Gastrocnemius medialis (tissue), 4 donors: ENCODE results near the gene FLNB. TPM values are rescaled to one million over a fixed set of nuclear protein-coding genes. Genes with fewer than 3 reads are reported as not detected.
A peak's percentile ranks its signal among the peaks of the same experiment; 100 is the strongest.
"Not testable (repeated sequence)": the region's sequence is repeated elsewhere in the genome, so short reads cannot be mapped to it uniquely, and the experiment has no call there.

Experiments used
- ATAC-seq, 2 donors: fragments of 150-250 bp; one replicate each; pipeline ENCODE4 v1.9.1; 2016
- DNase-seq, 2 donors: peaks; one replicate each; pipeline ENCODE4 v3.0.0-alpha.2; 2019
- H3K27ac ChIP-seq, 4 donors: fragments of 200-600 bp; sonication (generic); 1 replicate in 1 of 4; 2 replicates in 3 of 4; pipeline ENCODE4 v1.5.1; 2016 to 2018; ENCODE audit warnings: mild to moderate bottlenecking in 2 of 4, moderate library complexity in 1 of 4
- H3K27me3 ChIP-seq, 3 donors: fragments of 200-600 bp; sonication (generic) in 2 of 3; 1 replicate in 1 of 3; 2 replicates in 2 of 3; pipeline versions ENCODE4 v1.5.1 to v1.6.0; 2016 to 2019; ENCODE audit warnings: mild to moderate bottlenecking in 1 of 3, moderate library complexity in 1 of 3
- H3K36me3 ChIP-seq, 2 donors: fragments of 200-600 bp; sonication (generic) in 1 of 2; one replicate each; pipeline ENCODE4 v1.5.1; 2017 to 2018
- H3K4me1 ChIP-seq, 2 donors: fragments of 200-600 bp; sonication (generic) in 1 of 2; one replicate each; pipeline ENCODE4 v1.5.1; 2016 to 2017; ENCODE audit warnings: mild to moderate bottlenecking in 2 of 2
- H3K4me3 ChIP-seq, 4 donors: fragments of 200-600 bp; sonication (generic) in 3 of 4; 1 replicate in 1 of 4; 2 replicates in 3 of 4; pipeline ENCODE4 v1.5.1; 2016 to 2019; ENCODE audit warnings: mild to moderate bottlenecking in 2 of 4
- H3K9me3 ChIP-seq, 3 donors: fragments of 200-600 bp; sonication (generic) in 2 of 3; 1 replicate in 1 of 3; 2 replicates in 2 of 3; pipeline ENCODE4 v1.5.1; 2016 to 2019
- POLR2A ChIP-seq, 2 donors: fragments of 450-650 bp; IDR thresholded peaks; one replicate each; pipeline ENCODE4 v1.6.1; 2017; ENCODE audit warnings: antibody characterized with exemption in 2 of 2, mild to moderate bottlenecking in 2 of 2, moderate library complexity in 2 of 2
- in situ Hi-C, 4 donors: fragments of 200-750 bp; cut with MboI; loops; one replicate each; pipeline versions ENCODE4 v1.15.0 to v1.8.0; 2017; ENCODE audit warnings: low sequenced_read_pairs in 4 of 4
- intact Hi-C: fragments of 100-400 bp; cut with DNase I; formaldehyde crosslinking; loops from one replicate; pipeline ENCODE4 v1.15.1; 2023; ENCODE audit warnings: low total_unique reads
- total RNA-seq, 4 donors: library from RNA; depleted of rRNA; stranded (reverse); fragments of >200 nt; gene quantifications; one replicate each; pipeline versions ENCODE4 v1.1.0 to v1.2.3, GENCODE V29; 2016
- TF ChIP-seq, protein P1 (sequence below), 5 experiments: fragments of 450-650 bp in 3 of 5; fragments of 200-600 bp in 2 of 5; sonication (generic) in 2 of 5; IDR thresholded peaks in 4 of 5; conservative IDR thresholded peaks in 1 of 5; 1 replicate in 4 of 5; 2 replicates in 1 of 5; pipeline ENCODE4 v1.5.1; 2016 to 2019; ENCODE audit warnings: antibody characterized with exemption in 5 of 5, mild to moderate bottlenecking in 3 of 5, moderate library complexity in 3 of 5

The FLNB gene
- total RNA-seq, 4 donors from 2014 or later, result 10.9 to 21.5 (median 12.0) TPM

DNA sequence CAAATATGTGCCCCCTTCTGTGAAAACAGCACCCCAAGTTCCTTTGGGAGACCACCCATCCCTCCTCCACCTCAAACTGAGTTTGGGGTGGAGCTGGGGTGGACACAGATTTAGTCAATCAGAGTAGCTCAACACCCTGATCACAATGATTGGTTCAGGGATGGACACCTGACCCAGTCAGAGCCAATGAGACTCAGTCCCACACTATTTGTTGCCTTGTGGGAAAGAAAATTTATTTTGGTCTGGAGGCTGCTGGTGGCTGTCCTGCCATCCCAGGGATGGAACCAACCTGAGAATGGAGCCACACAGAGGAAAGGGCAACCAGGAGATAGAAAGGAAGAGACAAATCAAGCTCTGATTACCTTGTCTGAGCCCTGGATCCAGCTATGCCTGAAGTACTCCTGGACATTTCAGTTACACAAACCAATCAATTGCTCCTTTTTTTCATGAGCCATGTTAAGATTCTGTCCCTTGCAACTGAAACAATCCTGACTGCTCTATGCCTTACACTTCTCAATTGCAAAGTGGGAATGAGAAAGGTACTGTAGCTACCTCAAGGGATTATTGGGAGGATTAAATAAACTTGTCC, 192.0 kb downstream of the FLNB start:
- H3K27ac ChIP-seq, result peak overlapping the region in 3 of 4 donors; percentile 70 to 72 (median 72)
- in situ Hi-C loops, result no loop called here
- ATAC-seq, result no peak

GRCh38 chr3:58200846-58201355, 192.7 kb downstream of the FLNB start:
- ATAC-seq, result no peak

More for the DNA sequence above, 192.0 kb downstream of the FLNB start:
- Histone ChIP-seq H3K27me3 (no peaks in the 10 kb centered on the region), H3K36me3 (no peaks in the 10 kb centered on the region), H3K9me3 (no peaks in the 10 kb centered on the region), H3K4me1 (peaks cover 0 to 13% of the 10 kb centered on the region in 2 donors), H3K4me3 (no peak overlapping the region)
- no peak for TF ChIP-seq POLR2A (IDR thresholded peaks at IDR 0.05)
- TF ChIP-seq, protein P1, sequence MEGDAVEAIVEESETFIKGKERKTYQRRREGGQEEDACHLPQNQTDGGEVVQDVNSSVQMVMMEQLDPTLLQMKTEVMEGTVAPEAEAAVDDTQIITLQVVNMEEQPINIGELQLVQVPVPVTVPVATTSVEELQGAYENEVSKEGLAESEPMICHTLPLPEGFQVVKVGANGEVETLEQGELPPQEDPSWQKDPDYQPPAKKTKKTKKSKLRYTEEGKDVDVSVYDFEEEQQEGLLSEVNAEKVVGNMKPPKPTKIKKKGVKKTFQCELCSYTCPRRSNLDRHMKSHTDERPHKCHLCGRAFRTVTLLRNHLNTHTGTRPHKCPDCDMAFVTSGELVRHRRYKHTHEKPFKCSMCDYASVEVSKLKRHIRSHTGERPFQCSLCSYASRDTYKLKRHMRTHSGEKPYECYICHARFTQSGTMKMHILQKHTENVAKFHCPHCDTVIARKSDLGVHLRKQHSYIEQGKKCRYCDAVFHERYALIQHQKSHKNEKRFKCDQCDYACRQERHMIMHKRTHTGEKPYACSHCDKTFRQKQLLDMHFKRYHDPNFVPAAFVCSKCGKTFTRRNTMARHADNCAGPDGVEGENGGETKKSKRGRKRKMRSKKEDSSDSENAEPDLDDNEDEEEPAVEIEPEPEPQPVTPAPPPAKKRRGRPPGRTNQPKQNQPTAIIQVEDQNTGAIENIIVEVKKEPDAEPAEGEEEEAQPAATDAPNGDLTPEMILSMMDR (IDR thresholded peaks at IDR 0.05 in 4 of 5, conservative IDR thresholded peaks at IDR 0.05 in 1 of 5), result no peak
- intact Hi-C loops, result no loop called here
- DNase-seq, result no peak

GRCh38 chr3:58201451-58201850, 193.2 kb downstream of the FLNB start:
- H3K4me1 ChIP-seq, result peaks cover 0 to 13% of the 10 kb centered on the region in 2 donors
- in situ Hi-C loops, H3K9me3 ChIP-seq, DNase-seq, H3K27me3 ChIP-seq, ATAC-seq, intact Hi-C loops, H3K4me3 ChIP-seq, H3K36me3 ChIP-seq: not testable (repeated sequence)
- peak overlapping the region in 2 of 4 donors; percentile 16 to 70 for H3K27ac ChIP-seq

More at GRCh38 chr3:58200846-58201355, 192.7 kb downstream of the FLNB start:
- no peak for TF ChIP-seq POLR2A (IDR thresholded peaks at IDR 0.05)
- TF ChIP-seq, protein P1 (IDR thresholded peaks at IDR 0.05 in 4 of 5, conservative IDR thresholded peaks at IDR 0.05 in 1 of 5), result no peak
- no peaks in the 10 kb centered on the region for H3K27me3 ChIP-seq
- peak overlapping the region in 3 of 4 donors; percentile 70 to 72 (median 72) for H3K27ac ChIP-seq
- H3K4me3 ChIP-seq, result no peak overlapping the region
- H3K36me3 ChIP-seq, result no peaks in the 10 kb centered on the region
- in situ Hi-C loops, result no loop called here
- H3K9me3 ChIP-seq, result no peaks in the 10 kb centered on the region
- DNase-seq, result no peak
- H3K4me1 ChIP-seq, result peaks cover 0 to 13% of the 10 kb centered on the region in 2 donors
- intact Hi-C loops, result no loop called here

DNA sequence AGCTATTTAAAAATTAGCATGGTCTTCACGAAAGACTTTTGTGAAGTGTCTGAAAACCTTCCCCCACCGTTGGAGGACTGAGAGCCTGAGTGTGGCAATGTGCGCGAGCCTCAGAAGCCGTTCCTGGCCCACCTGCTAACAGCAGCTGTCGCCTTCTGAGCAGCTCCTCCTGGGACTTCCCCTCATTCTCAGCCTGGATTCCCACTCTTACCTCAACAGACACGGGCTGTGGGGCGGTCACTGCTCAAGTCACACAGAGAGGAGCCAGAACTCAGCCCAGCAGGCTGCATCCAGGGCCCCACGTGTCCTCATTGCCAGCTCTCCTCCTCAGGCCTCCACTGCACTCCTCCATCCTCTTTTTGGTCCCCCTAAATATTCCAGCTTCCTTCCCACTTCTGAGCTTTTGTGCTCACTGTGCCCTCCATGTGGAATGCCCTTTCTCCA, 194.7 kb downstream of the FLNB start:
- DNase-seq, result no peak
- Histone ChIP-seq H3K36me3 (no peaks in the 10 kb centered on the region), H3K4me3 (no peak overlapping the region), H3K9me3 (no peaks in the 10 kb centered on the region), H3K27me3 (no peaks in the 10 kb centered on the region), H3K27ac (no peak overlapping the region), H3K4me1 (peaks cover 0 to 10% of the 10 kb centered on the region in 2 donors)
- ATAC-seq, result no peak
- intact Hi-C loops (no loop called here), in situ Hi-C loops (no loop called here)
- TF ChIP-seq, protein P1 (IDR thresholded peaks at IDR 0.05 in 4 of 5, conservative IDR thresholded peaks at IDR 0.05 in 1 of 5), result no peak
- TF ChIP-seq POLR2A (IDR thresholded peaks at IDR 0.05), result no peak

DNA sequence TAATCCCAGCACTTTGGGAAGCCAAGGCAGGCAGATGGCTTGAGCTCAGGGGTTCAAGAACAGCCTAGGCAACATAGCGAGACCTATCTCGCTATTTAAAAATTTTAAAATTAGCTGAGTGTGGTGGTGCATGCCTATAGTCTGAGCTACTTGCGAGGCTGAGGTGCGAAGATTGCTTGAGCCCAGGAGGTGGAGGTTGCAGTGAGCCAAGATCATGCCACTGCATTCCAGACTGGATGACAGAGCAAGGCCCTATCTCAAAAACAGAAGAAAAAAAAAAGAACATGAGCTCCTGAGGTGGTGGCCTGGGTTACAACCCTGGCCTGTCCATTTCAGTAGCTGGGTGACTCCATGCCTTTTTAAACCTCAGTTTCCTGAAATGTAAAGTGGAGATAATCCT, 195.3 kb downstream of the FLNB start:
- in situ Hi-C loops (no loop called here), intact Hi-C loops (no loop called here)
- no peak for ATAC-seq
- Histone ChIP-seq H3K27me3 (no peaks in the 10 kb centered on the region), H3K9me3 (no peaks in the 10 kb centered on the region), H3K27ac (no peak overlapping the region), H3K4me3 (no peak overlapping the region), H3K36me3 (no peaks in the 10 kb centered on the region), H3K4me1 (peaks cover 0 to 8% of the 10 kb centered on the region in 2 donors)
- no peak for DNase-seq
- TF ChIP-seq, protein P1 (IDR thresholded peaks at IDR 0.05 in 4 of 5, conservative IDR thresholded peaks at IDR 0.05 in 1 of 5), result no peak
- no peak for TF ChIP-seq POLR2A (IDR thresholded peaks at IDR 0.05)
